GM23338 (cell line): ENCODE data around the gene SHB.

Experiments used
- EZH2 ChIP-seq: fragments of 200-600 bp; sonication (generic); IDR thresholded peaks from one replicate; pipeline ENCODE4 v1.8.0; 2017; ENCODE audit warnings: antibody characterized with exemption, mild to moderate bottlenecking, low read depth; ENCODE audit not compliant: unreplicated experiment
- NANOG ChIP-seq: IDR thresholded peaks from 2 replicates; pipeline ENCODE4 v1.6.1; 2016; ENCODE audit warnings: antibody characterized with exemption, borderline replicate concordance
- TF ChIP-seq, protein P1 (sequence below), 2 experiments: fragments of 200-600 bp in 1 of 2; sonication (generic) in 1 of 2; conservative IDR thresholded peaks; 2 replicates each; pipeline versions ENCODE4 v1.5.1 to v1.6.1; 2016 to 2017; ENCODE audit warnings: antibody characterized with exemption in 2 of 2, low read depth in 2 of 2, mild to moderate bottlenecking in 2 of 2, moderate library complexity in 1 of 2

DNA sequence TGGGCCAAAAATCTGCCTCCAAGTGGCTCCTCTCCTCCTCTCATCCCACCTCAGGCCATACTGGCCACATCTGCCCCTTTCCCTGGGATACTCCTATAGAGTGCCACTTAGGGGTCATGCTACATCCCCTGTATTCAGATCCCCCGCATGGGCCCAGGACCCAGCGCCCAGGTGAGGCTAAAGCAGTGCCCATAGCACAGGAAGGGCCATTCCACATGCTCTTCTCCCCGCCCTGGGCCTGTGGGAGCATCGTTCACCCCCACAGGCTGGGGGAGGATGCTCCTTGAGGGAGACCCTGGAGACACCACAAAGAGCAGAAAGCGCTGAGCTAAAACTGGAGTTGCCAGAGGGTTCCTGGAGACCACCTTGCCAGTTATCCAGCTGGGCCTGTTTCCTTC lies 112.6 kb downstream of the SHB start:
- TF ChIP-seq, protein P1, sequence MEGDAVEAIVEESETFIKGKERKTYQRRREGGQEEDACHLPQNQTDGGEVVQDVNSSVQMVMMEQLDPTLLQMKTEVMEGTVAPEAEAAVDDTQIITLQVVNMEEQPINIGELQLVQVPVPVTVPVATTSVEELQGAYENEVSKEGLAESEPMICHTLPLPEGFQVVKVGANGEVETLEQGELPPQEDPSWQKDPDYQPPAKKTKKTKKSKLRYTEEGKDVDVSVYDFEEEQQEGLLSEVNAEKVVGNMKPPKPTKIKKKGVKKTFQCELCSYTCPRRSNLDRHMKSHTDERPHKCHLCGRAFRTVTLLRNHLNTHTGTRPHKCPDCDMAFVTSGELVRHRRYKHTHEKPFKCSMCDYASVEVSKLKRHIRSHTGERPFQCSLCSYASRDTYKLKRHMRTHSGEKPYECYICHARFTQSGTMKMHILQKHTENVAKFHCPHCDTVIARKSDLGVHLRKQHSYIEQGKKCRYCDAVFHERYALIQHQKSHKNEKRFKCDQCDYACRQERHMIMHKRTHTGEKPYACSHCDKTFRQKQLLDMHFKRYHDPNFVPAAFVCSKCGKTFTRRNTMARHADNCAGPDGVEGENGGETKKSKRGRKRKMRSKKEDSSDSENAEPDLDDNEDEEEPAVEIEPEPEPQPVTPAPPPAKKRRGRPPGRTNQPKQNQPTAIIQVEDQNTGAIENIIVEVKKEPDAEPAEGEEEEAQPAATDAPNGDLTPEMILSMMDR (conservative IDR thresholded peaks at IDR 0.05; ENCODE audit: low read depth in 2 of 2), result no peak
- no peak for TF ChIP-seq NANOG
- TF ChIP-seq EZH2, result no peak
